H1 (cell line): Measurements from ENCODE around the gene SHCBP1L. TPM values are rescaled to one million over a fixed set of nuclear protein-coding genes. Genes with fewer than 3 reads are reported as not detected.

Source experiments
- CTCF ChIA-PET: fragments of 300-600 bp; sonication (Branson Sonifier 250); formaldehyde crosslinking; loops from one replicate; lab custom pipeline; 2021; ENCODE audit not compliant: partially characterized antibody; lab: Charles Lee
- POLR2A ChIA-PET: fragments of 300-600 bp; sonication (Branson Sonifier 250); formaldehyde crosslinking; loops from one replicate; lab custom pipeline; 2021; ENCODE audit warnings: inconsistent platforms; ENCODE audit not compliant: partially characterized antibody; lab: Charles Lee
- DNase-seq, 2 experiments: peaks; one replicate each; pipeline versions ENCODE4 v3.0.0 to v3.0.0-alpha.2; 2010 to 2022; ENCODE audit warnings: low spot score in 2 of 2, low read depth in 1 of 2, mixed read lengths in 1 of 2
- FAIRE-seq: peaks from 2 replicates; lab custom pipeline; 2011; peaks lifted over from hg19 to GRCh38; lab: Jason Lieb, UNC
- H2AFZ ChIP-seq: 2 replicates; pipeline ENCODE4 v1.8.1; 2012; ENCODE audit warnings: low read length, inconsistent platforms
- H2AK5ac ChIP-seq: 2 replicates; pipeline ENCODE4 v1.6.1; 2013; ENCODE audit warnings: low read depth, low read length
- H2BK120ac ChIP-seq: replicated peaks from 2 replicates; pipeline ENCODE3; 2013; ENCODE audit warnings: low read depth, low read length, inconsistent platforms
- H2BK12ac ChIP-seq: 2 replicates; pipeline ENCODE4 v1.6.1; 2013; ENCODE audit warnings: low read depth, low read length
- H2BK15ac ChIP-seq: 2 replicates; pipeline ENCODE4 v1.6.1; 2013; ENCODE audit warnings: low read length
- H2BK20ac ChIP-seq: 2 replicates; pipeline ENCODE4 v1.6.1; 2013; ENCODE audit warnings: low read length
- H2BK5ac ChIP-seq: 2 replicates; pipeline ENCODE4 v1.6.1; 2013; ENCODE audit warnings: low read depth, low read length
- H3K14ac ChIP-seq: 2 replicates; pipeline ENCODE4 v1.6.1; 2013; ENCODE audit warnings: inconsistent platforms; ENCODE audit not compliant: insufficient read length
- H3K18ac ChIP-seq: 2 replicates; pipeline ENCODE4 v1.6.1; 2013; ENCODE audit warnings: low read length; ENCODE audit errors: extremely low read depth
- H3K23ac ChIP-seq: 2 replicates; pipeline ENCODE4 v1.6.1; 2013; ENCODE audit warnings: inconsistent platforms; ENCODE audit not compliant: insufficient read length
- H3K23me2 ChIP-seq: 2 replicates; pipeline ENCODE4 v1.6.1; 2013; ENCODE audit warnings: low read depth, low read length
- H3K27ac ChIP-seq: 2 replicates; pipeline ENCODE4 v1.6.1; 2011; ENCODE audit warnings: low read depth, low read length, inconsistent platforms
- H3K27me3 ChIP-seq, 4 experiments: replicated peaks in 1 of 4; 1 replicate in 1 of 4; 2 replicates in 3 of 4; pipeline versions ENCODE4 v1.6.1 to v1.8.1; 2011 to 2013; ENCODE audit warnings: low read length in 3 of 4, mild to moderate bottlenecking in 3 of 4, inconsistent platforms in 2 of 4, mixed read lengths in 2 of 4, moderate library complexity in 1 of 4; ENCODE audit not compliant: control insufficient read depth in 3 of 4, insufficient read depth in 3 of 4; ENCODE audit errors: extremely low read depth in 1 of 4
- H3K36me3 ChIP-seq, 4 experiments: 2 replicates each; pipeline versions ENCODE4 v1.6.1 to v1.8.1; 2011 to 2013; ENCODE audit warnings: mild to moderate bottlenecking in 4 of 4, low read length in 3 of 4, moderate library complexity in 2 of 4, control low read depth in 1 of 4, inconsistent platforms in 1 of 4; ENCODE audit not compliant: insufficient read depth in 4 of 4, control insufficient read depth in 2 of 4
- H3K4ac ChIP-seq: replicated peaks from 2 replicates; pipeline ENCODE3; 2013; ENCODE audit warnings: low read length, low read depth, mixed read lengths, inconsistent platforms; ENCODE audit not compliant: insufficient read length
- H3K4me1 ChIP-seq, 4 experiments: replicated peaks in 1 of 4; 1 replicate in 1 of 4; 2 replicates in 3 of 4; pipeline versions ENCODE4 v1.6.1 to v1.8.1; 2011 to 2013; ENCODE audit warnings: low read length in 3 of 4, inconsistent platforms in 2 of 4, mixed read lengths in 1 of 4; ENCODE audit not compliant: insufficient read depth in 4 of 4, control insufficient read depth in 3 of 4
- H3K4me2 ChIP-seq, 2 experiments: 2 replicates each; pipeline versions ENCODE4 v1.6.1 to v1.8.1; 2011 to 2013; ENCODE audit warnings: low read depth in 2 of 2, low read length in 2 of 2, control low read depth in 1 of 2, inconsistent platforms in 1 of 2, mild to moderate bottlenecking in 1 of 2; ENCODE audit not compliant: insufficient read depth in 1 of 2
- H3K4me3 ChIP-seq, 4 experiments: fragments of 200-600, 300-600 bp in 1 of 4; sonication (generic), shearing (Covaris generic), sonication (Bioruptor Twin) in 1 of 4; 2 replicates each; pipeline versions ENCODE4 v1.5.1 to v1.8.1; 2011 to 2016; ENCODE audit warnings: low read length in 4 of 4, low read depth in 3 of 4, control low read depth in 2 of 4, inconsistent platforms in 2 of 4, mild to moderate bottlenecking in 2 of 4, mixed read lengths in 1 of 4, moderate library complexity in 1 of 4; ENCODE audit not compliant: insufficient read depth in 2 of 4; ENCODE audit errors: extremely low read depth in 1 of 4
- H3K56ac ChIP-seq: replicated peaks from 2 replicates; pipeline ENCODE3; 2013; ENCODE audit warnings: low read depth, mild to moderate bottlenecking, mixed read lengths, low read length, inconsistent platforms; ENCODE audit not compliant: insufficient read length
- H3K79me1 ChIP-seq: 2 replicates; pipeline ENCODE4 v1.6.1; 2013; ENCODE audit warnings: low read depth, low read length, control low read depth
- H3K79me2 ChIP-seq, 2 experiments: 2 replicates each; pipeline versions ENCODE4 v1.6.1 to v1.8.1; 2012 to 2013; ENCODE audit warnings: low read length in 2 of 2, mild to moderate bottlenecking in 2 of 2, inconsistent platforms in 1 of 2; ENCODE audit not compliant: insufficient read depth in 2 of 2, control insufficient read depth in 1 of 2
- H3K9ac ChIP-seq, 4 experiments: replicated peaks in 1 of 4; 1 replicate in 1 of 4; 2 replicates in 3 of 4; pipeline versions ENCODE4 v1.6.1 to v1.8.1; 2011 to 2013; ENCODE audit warnings: low read depth in 3 of 4, low read length in 3 of 4, control low read depth in 2 of 4, mild to moderate bottlenecking in 2 of 4, moderate library complexity in 2 of 4, inconsistent platforms in 1 of 4; ENCODE audit errors: extremely low read depth in 1 of 4
- H3K9me3 ChIP-seq, 2 experiments: 2 replicates each; pipeline versions ENCODE4 v1.6.1 to v1.8.1; 2012 to 2013; ENCODE audit warnings: mild to moderate bottlenecking in 2 of 2, moderate library complexity in 2 of 2, control low read depth in 1 of 2, inconsistent platforms in 1 of 2, low read depth in 1 of 2, low read length in 1 of 2, mixed read lengths in 1 of 2; ENCODE audit not compliant: insufficient read depth in 2 of 2
- H4K20me1 ChIP-seq, 2 experiments: replicated peaks in 1 of 2; 2 replicates each; pipeline versions ENCODE3 to v1.8.1; 2011 to 2013; ENCODE audit warnings: inconsistent platforms in 2 of 2, low read length in 2 of 2, mild to moderate bottlenecking in 1 of 2; ENCODE audit not compliant: insufficient read depth in 2 of 2, control insufficient read depth in 1 of 2
- H4K5ac ChIP-seq: 2 replicates; pipeline ENCODE4 v1.6.1; 2013; ENCODE audit warnings: low read length, low read depth, mixed read lengths, inconsistent platforms; ENCODE audit not compliant: insufficient read length
- H4K8ac ChIP-seq: 2 replicates; pipeline ENCODE4 v1.8.0; 2013; ENCODE audit warnings: mild to moderate bottlenecking, moderate library complexity, low read length, inconsistent platforms; ENCODE audit not compliant: insufficient read depth; ENCODE audit errors: extremely low read depth
- H4K91ac ChIP-seq: replicated peaks from 2 replicates; pipeline ENCODE3; 2013; ENCODE audit warnings: low read length, mixed read lengths, inconsistent platforms; ENCODE audit not compliant: insufficient read length
- E2F6 ChIP-seq: IDR thresholded peaks from 2 replicates; pipeline ENCODE4 v1.6.1; 2012; ENCODE audit warnings: inconsistent platforms
- MAFK ChIP-seq: IDR thresholded peaks from 2 replicates; pipeline ENCODE4 v1.6.1; 2012; ENCODE audit warnings: low read depth, mild to moderate bottlenecking, improper control_type of control experiment, low read length
- RBBP5 ChIP-seq: IDR thresholded peaks from 2 replicates; pipeline ENCODE4 v1.7.1; 2012; ENCODE audit warnings: low read depth, mild to moderate bottlenecking, inconsistent platforms, low read length, moderate library complexity, borderline replicate concordance
- SUZ12 ChIP-seq: fragments of 200-600 bp; sonication (generic); IDR thresholded peaks from 2 replicates; pipeline ENCODE4 v1.6.1; 2012; ENCODE audit warnings: mild to moderate bottlenecking, inconsistent platforms, low read length, moderate library complexity, mixed read lengths
- TCF12 ChIP-seq: IDR thresholded peaks from 2 replicates; pipeline ENCODE4 v1.6.1; 2011; ENCODE audit warnings: low read depth, mild to moderate bottlenecking, low read length
- WGBS, 2 experiments: shearing (Covaris generic) in 1 of 2; methylation state at CpG; one replicate each; pipeline versions ENCODE4 v1.1.6 to v1.1.7; 2013 to 2015; ENCODE audit warnings: low lambda C conversion rate in 2 of 2, mixed read lengths in 2 of 2, inconsistent platforms in 1 of 2, low coverage in 1 of 2, missing lambda C conversion rate in 1 of 2; ENCODE audit not compliant: insufficient replicate concordance in 2 of 2, insufficient coverage in 1 of 2, insufficient read length in 1 of 2; ENCODE audit errors: extremely low coverage in 1 of 2, missing lambda C conversion rate in 1 of 2; 5-methylcytosine and 5-hydroxymethylcytosine counted together
- polyA plus RNA-seq, 7 experiments: library from polyadenylated mRNA; depleted of rRNA in 3 of 7; stranded (reverse) in 5 of 7; unstranded in 2 of 7; fragments of >200 nt in 5 of 7; fragments of 200-250 nt in 2 of 7; gene quantifications; 1 replicate in 5 of 7; 2 replicates in 1 of 7; 4 replicates in 1 of 7; pipeline versions ENCODE4 v1.2.1 to v1.2.3, GENCODE V29; 2011 to 2013; ENCODE audit warnings: missing spikeins in 2 of 7, mixed read lengths in 2 of 7
- total RNA-seq: library from RNA; stranded (reverse); fragmentation: NEBNext Ultra II Directional; extraction: Animal tissue kit (Norgen Biotek cat#: 25700); gene quantifications from 2 replicates; pipeline ENCODE4 v1.2.1, GENCODE V29; 2021
- TF ChIP-seq, protein P1 (sequence below), 3 experiments: IDR thresholded peaks; 1 replicate in 2 of 3; 2 replicates in 1 of 3; pipeline versions ENCODE4 v1.5.1 to v1.6.1; 2011; ENCODE audit warnings: low read length in 3 of 3, mild to moderate bottlenecking in 3 of 3, inconsistent platforms in 2 of 3, low read depth in 1 of 3, moderate library complexity in 1 of 3; ENCODE audit not compliant: insufficient read depth in 1 of 3; ENCODE audit errors: control extremely low read depth in 1 of 3

SHCBP1L gene
- total and polyA plus RNA-seq, 2 of the 8 experiments (the other 6 are each of a cell fraction or from before 2014, with no cell fraction given) = not detected

DNA sequence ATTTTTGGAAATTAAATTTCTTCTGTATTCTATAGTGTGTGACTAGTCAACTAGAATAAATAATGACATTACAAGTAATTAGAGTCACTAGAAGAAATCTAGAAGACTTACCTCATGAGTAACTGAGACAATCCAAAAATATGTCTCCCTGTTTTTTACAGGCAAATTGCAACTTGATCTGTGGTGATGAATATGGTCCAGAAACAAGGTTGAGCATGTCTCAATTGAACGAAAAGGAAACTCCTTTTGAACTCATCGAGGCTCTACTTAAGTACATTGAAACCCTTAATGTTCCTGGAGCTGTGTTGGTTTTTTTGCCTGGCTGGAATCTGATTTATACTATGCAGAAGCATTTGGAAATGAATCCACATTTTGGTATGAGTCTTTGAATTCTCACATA lies 77.1 kb downstream of the SHCBP1L start:
- Histone ChIP-seq H3K79me2 (0 out of 4 replicates have a peak, but pooled peaks cover 0 to 6% of the 10 kb centered on the region in 2 experiments), H3K36me3 (peaks cover 58 to 100% (median 97%) of the 10 kb centered on the region in 4 experiments)
- TF ChIP-seq MAFK (no peak), RBBP5 (no peak), TCF12 (no peak), SUZ12 (no peak), E2F6 (no peak)
- TF ChIP-seq, protein P1, sequence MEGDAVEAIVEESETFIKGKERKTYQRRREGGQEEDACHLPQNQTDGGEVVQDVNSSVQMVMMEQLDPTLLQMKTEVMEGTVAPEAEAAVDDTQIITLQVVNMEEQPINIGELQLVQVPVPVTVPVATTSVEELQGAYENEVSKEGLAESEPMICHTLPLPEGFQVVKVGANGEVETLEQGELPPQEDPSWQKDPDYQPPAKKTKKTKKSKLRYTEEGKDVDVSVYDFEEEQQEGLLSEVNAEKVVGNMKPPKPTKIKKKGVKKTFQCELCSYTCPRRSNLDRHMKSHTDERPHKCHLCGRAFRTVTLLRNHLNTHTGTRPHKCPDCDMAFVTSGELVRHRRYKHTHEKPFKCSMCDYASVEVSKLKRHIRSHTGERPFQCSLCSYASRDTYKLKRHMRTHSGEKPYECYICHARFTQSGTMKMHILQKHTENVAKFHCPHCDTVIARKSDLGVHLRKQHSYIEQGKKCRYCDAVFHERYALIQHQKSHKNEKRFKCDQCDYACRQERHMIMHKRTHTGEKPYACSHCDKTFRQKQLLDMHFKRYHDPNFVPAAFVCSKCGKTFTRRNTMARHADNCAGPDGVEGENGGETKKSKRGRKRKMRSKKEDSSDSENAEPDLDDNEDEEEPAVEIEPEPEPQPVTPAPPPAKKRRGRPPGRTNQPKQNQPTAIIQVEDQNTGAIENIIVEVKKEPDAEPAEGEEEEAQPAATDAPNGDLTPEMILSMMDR (IDR thresholded peaks at IDR 0.05; ENCODE audit: control extremely low read depth in 1 of 3, insufficient read depth in 1 of 3, low read depth in 1 of 3, low read length in 3 of 3) = no peak
- TF ChIP-seq, all 59 proteins: peak for 0

More for the DNA sequence above, 77.1 kb downstream of the SHCBP1L start:
- H3K79me1 ChIP-seq = no peaks in the 10 kb centered on the region; the same call in 1 of the 2 replicates
- peaks cover 4 to 13% of the 10 kb centered on the region in 2 experiments for H4K20me1 ChIP-seq
- WGBS, 2 experiments = 95% methylated on average over 2 of the region's 2 CpGs; no CpG with 5 or more reads in 1 of the 2 experiments
- H3K14ac ChIP-seq = no peak overlapping the region
- H2AFZ ChIP-seq = no peak overlapping the region
- no peak overlapping the region for H3K4me2 ChIP-seq
- no peak overlapping the region for H3K56ac ChIP-seq
- no peak overlapping the region for H3K4ac ChIP-seq
- no peak overlapping the region for H4K8ac ChIP-seq
- H3K4me1 ChIP-seq = no peaks in the 10 kb centered on the region
- H4K5ac ChIP-seq = no peak overlapping the region
- no peak overlapping the region for H2BK120ac ChIP-seq
- no peak overlapping the region for H2AK5ac ChIP-seq
- H3K9ac ChIP-seq = no peak overlapping the region
- ChIA-PET CTCF (interaction anchor here (0.9 to 1.1 kb wide), 2 partner anchors 14 to 33 kb away, joined by 3 read pairs; no protein-coding TSS in a partner anchor), POLR2A (interaction anchor here (0.9 to 7.0 kb wide), 10 partner anchors 9 to 36 kb away, joined by 3 to 34 read pairs (median 8); partner anchors contain the start of gene DHX9)
- no peaks in the 10 kb centered on the region for H3K9me3 ChIP-seq
- H3K4me3 ChIP-seq = no peak overlapping the region
- no peaks in the 10 kb centered on the region for H3K23me2 ChIP-seq
- no peak overlapping the region for H2BK12ac ChIP-seq
- H3K27me3 ChIP-seq = no peaks in the 10 kb centered on the region
- FAIRE-seq = no peak
- no peak overlapping the region for H3K23ac ChIP-seq
- no peak for DNase-seq
- H2BK20ac ChIP-seq = no peak overlapping the region
- no peak overlapping the region for H2BK15ac ChIP-seq
- H3K18ac ChIP-seq = no peak overlapping the region
- H2BK5ac ChIP-seq = no peak overlapping the region
- H3K27ac ChIP-seq = no peak overlapping the region
- H4K91ac ChIP-seq = no peak overlapping the region
